HG02973 (cell line): ENCODE data around the gene CAD.
"Not testable (repeated sequence)": the region's sequence is repeated elsewhere in the genome, so short reads cannot be mapped to it uniquely, and the experiment has no call there.

Source experiments
- ATAC-seq: cut with Tn5 transposase; IDR thresholded peaks from one replicate; pipeline ENCODE4 v1.9.1; 2021; ENCODE audit warnings: moderate library complexity; ENCODE audit not compliant: unreplicated experiment

CAD gene

GRCh38 chr2:27251766-27252165 is 34.6 kb downstream of the CAD start:
- no peak for ATAC-seq

- no peak for ATAC-seq
Observed at GRCh38 chr2:27255187-27255586, 38.0 kb downstream of the CAD start.

- ATAC-seq, result no peak
Observed at GRCh38 chr2:27255660-27256059, 38.5 kb downstream of the CAD start.

GRCh38 chr2:27256855-27257454 is 39.8 kb downstream of the CAD start:
- ATAC-seq, result no peak

GRCh38 chr2:27258051-27258450 is 40.9 kb downstream of the CAD start:
- ATAC-seq, result no peak

GRCh38 chr2:27261241-27261925 is 44.2 kb downstream of the CAD start:
- no peak for ATAC-seq

GRCh38 chr2:27261926-27262298 is 44.7 kb downstream of the CAD start:
- no peak for ATAC-seq

GRCh38 chr2:27262379-27263286 is 45.5 kb downstream of the CAD start, which contains the start of gene SLC30A3:
Gene SLC30A3, minus strand, starts transcription at chr2:27263047. Its CDS starts 141 bp downstream, at chr2:27262906.
- no peak for ATAC-seq

GRCh38 chr2:27263287-27264252 is 46.4 kb downstream of the CAD start:
- no peak for ATAC-seq

GRCh38 chr2:27264253-27264752 is 47.1 kb downstream of the CAD start:
- no peak for ATAC-seq

GRCh38 chr2:27264753-27265535 is 47.8 kb downstream of the CAD start:
- ATAC-seq, result no peak

GRCh38 chr2:27265536-27265870 is 48.3 kb downstream of the CAD start:
- no peak for ATAC-seq

GRCh38 chr2:27268296-27268695 is 51.1 kb downstream of the CAD start:
- ATAC-seq, result not testable (repeated sequence)

- no peak for ATAC-seq
Observed at GRCh38 chr2:27270131-27270530, 53.0 kb downstream of the CAD start.

GRCh38 chr2:27270670-27271069 is 53.5 kb downstream of the CAD start:
- ATAC-seq, result no peak

GRCh38 chr2:27271631-27272340 is 54.6 kb downstream of the CAD start:
- ATAC-seq, result no peak

- not testable (repeated sequence) for ATAC-seq
Observed at GRCh38 chr2:27272537-27273522, 55.7 kb downstream of the CAD start.
